H7 (cell line): Measurements from ENCODE around the gene CHRM1. TPM values are rescaled to one million over a fixed set of nuclear protein-coding genes. Genes with fewer than 3 reads are reported as not detected.
"Not testable (repeated sequence)": the region's sequence is repeated elsewhere in the genome, so short reads cannot be mapped to it uniquely, and the experiment has no call there.

ENCODE experiments used
- DNase-seq: peaks from one replicate; pipeline ENCODE4 v3.0.0; 2012
- H3K27me3 ChIP-seq: 2 replicates; pipeline ENCODE4 v1.6.0; 2011; ENCODE audit warnings: mild to moderate bottlenecking, low read length; ENCODE audit not compliant: control insufficient read depth, insufficient read depth
- H3K36me3 ChIP-seq: replicated peaks from 2 replicates; pipeline ENCODE4 v1.5.1; 2011; ENCODE audit warnings: low read length; ENCODE audit not compliant: control insufficient read depth, insufficient read depth
- H3K4me3 ChIP-seq: 2 replicates; pipeline ENCODE4 v1.5.1; 2011; ENCODE audit warnings: low read depth, mild to moderate bottlenecking, control low read depth, low read length, moderate library complexity; ENCODE audit not compliant: insufficient read depth
- total RNA-seq: library from RNA; depleted of rRNA; stranded (reverse); fragments of >200 nt; shearing (Covaris generic); gene quantifications from 2 replicates; pipeline ENCODE4 v1.2.3, GENCODE V29; 2014; rRNA removed

Gene CHRM1, protein sequence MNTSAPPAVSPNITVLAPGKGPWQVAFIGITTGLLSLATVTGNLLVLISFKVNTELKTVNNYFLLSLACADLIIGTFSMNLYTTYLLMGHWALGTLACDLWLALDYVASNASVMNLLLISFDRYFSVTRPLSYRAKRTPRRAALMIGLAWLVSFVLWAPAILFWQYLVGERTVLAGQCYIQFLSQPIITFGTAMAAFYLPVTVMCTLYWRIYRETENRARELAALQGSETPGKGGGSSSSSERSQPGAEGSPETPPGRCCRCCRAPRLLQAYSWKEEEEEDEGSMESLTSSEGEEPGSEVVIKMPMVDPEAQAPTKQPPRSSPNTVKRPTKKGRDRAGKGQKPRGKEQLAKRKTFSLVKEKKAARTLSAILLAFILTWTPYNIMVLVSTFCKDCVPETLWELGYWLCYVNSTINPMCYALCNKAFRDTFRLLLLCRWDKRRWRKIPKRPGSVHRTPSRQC
- total RNA-seq, result not detected in 2 replicates

GRCh38 chr11:62921201-62921572 is at the start of gene CHRM1:
TSS of gene CHRM1 (minus strand) at chr11:62921363. CDS start at chr11:62911100, 10,263 bp downstream.
- no peak for DNase-seq
- H3K27me3 ChIP-seq, result peaks cover 39% of the 10 kb centered on the region
- H3K36me3 ChIP-seq, result no peaks in the 10 kb centered on the region
- no peak within 1 kb of the TSS for H3K4me3 ChIP-seq

DNA sequence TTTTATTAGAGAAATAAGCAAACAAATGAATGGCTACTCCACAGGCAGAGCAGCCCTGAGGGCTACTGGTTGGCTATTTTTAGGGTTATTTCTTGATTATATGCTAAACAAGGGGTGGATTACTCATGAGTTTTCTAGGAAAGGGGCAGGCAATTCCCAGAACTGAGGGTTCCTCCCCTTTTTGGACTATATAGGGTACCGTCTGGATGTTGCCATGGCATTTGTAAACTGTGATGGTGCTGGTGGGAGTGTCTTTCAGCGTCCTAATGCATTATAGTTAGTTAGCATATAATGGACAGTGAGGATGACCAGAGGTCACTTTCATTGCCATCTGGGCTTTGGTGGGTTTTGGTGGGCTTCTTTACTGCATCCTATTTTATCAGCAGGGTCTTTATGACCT is 44.4 kb upstream of the CHRM1 start:
- DNase-seq, result no peak
- H3K4me3 ChIP-seq, result no peak overlapping the region

DNA sequence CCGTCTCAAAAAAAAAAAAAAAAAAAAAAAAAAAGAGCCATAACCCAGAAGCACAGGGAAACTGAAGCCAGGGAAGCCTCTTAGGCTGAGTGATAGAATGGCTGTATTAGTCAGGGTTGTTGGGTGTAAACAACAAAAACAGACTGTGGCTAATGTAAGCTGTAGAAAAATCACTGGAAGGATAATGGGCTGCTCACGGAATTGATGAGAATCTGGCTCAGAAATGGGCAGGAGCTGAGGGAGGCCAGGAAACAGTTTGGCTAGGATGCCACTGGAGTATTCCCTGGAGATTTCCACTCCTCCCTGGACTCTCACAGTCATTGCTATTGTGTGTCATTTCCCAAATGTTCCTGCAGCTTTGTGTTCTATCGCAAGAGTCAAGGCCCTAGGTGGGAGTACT is 41.2 kb upstream of the CHRM1 start:
- no peak overlapping the region for H3K4me3 ChIP-seq
- no peak for DNase-seq
- H3K36me3 ChIP-seq, result no peaks in the 10 kb centered on the region
- H3K27me3 ChIP-seq, result no peaks in the 10 kb centered on the region

More for the DNA sequence above, 44.4 kb upstream of the CHRM1 start:
- H3K27me3 ChIP-seq, result no peaks in the 10 kb centered on the region
- no peaks in the 10 kb centered on the region for H3K36me3 ChIP-seq

DNA sequence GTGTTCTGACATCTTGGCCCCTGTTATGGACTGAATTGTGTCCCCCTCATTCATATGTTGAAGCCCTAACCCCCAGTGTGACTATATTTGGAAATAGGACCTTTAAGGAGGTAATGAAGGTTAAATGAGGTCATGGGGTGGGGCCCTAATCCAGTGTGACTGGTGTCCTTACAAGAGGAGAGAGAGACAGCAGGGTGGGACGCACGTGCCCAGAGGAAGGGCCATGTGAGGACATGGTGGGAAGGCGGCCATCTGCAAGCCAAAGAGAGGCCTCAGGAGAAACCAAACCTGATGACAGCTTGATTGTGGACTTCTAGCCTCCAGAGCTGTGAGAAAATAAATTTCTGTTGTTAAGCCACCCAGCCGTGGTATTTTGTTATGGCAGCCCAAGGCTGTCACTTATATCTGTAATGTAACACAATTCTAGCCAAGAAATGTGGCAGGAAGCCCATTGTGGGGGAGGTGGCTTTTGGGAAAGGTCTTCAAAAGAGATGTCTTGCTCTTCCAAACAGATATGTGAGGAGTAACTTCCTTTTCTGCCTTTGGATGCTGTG is 39.9 kb upstream of the CHRM1 start:
- Histone ChIP-seq H3K27me3 (no peaks in the 10 kb centered on the region), H3K36me3 (no peaks in the 10 kb centered on the region), H3K4me3 (no peak overlapping the region)
- no peak for DNase-seq

DNA sequence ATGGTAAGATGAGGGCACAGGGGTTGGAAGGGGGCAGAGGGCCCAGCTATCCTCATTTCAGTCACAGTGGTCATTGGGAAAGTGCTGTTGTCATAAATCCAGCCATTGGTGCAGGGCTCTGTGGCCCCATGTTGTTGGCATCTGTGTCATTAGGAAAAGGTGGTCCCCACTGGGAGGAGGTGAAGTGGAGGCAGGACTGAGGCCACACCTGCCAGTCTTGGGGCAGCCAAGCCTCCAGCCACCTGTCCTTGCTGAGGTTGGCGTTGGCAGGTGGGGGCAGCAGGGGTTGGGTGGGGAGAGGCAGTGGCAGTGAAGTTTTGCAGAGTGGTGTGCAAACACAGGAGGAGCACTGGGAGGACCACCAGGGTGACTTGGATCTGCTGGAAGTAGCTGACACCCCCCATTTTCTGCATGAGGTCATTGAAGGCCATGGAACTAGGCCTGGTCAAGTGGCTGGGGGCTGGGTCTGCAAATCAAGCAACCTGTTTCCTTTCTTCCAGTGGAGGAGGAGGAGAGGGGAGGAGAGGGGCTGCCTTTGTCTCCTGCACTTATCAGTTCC is 38.3 kb upstream of the CHRM1 start:
- DNase-seq, result no peak
- no peaks in the 10 kb centered on the region for H3K36me3 ChIP-seq
- H3K4me3 ChIP-seq, result no peak overlapping the region
- no peaks in the 10 kb centered on the region for H3K27me3 ChIP-seq

DNA sequence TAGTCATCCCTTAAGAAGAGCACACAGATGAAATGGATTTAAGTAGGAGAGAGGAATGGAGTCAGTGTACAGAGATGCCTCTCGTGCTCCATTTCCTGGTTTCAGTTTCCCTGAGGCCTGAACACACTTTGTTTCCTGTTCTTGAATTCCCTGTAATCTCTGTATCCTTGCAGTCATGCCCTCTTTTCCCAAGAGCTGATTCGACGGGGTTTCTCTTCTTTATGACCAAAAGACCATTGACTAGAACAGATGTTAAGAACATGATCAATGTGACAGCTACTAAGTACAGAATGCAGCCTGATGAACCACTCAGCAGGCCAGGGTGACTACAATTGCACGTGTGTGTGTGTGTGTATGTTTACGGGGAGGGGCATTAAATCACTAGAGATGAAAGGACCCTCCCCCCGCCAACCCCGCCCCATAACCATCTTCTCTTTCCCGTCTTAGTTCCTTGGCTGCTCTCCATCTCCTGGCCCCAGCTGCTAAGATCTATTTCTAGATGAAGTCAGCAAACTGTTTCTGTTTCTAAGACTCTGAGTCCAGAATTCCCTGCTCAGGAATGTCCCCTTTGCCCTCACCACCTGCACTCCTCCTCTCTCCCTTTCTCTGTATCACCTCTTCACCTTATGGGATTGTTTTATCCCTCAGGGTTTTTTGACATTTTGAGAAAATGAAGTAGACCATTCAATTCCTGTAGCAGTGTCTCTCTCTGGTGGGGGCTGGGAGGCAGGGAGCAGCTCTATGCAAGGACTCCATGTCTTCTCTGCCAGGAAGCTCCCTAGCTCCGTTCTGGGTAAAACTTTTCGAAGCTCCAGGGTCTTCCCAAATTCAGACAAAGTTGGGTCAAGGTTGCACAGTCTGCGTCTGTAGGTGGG is 37.6 kb upstream of the CHRM1 start:
- DNase-seq, result no peak
- Histone ChIP-seq H3K4me3 (no peak overlapping the region), H3K36me3 (no peaks in the 10 kb centered on the region), H3K27me3 (no peaks in the 10 kb centered on the region)

DNA sequence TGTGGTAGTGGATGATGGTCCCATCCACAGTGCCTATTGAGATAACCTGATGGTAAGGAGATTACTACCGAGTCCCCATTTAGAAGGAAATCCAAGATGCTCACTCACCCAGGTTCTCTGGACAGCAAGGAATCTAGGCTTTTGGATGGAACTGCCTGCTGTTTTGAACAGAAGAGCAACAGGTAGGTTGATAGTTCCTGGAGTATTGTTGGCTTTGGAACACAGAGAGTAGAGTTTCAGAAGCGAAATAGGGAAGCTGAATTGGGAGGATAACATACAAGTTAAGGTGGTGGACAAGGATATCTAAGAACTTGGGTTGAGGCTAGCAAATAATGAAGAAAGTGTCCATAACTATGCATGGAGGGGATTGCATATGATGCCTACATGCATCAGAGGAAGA is 36.0 kb upstream of the CHRM1 start:
- no peak for DNase-seq

GRCh38 chr11:62954478-62954877 is 33.3 kb upstream of the CHRM1 start:
- H3K4me3 ChIP-seq, result no peak overlapping the region
- DNase-seq, result no peak
- no peaks in the 10 kb centered on the region for H3K27me3 ChIP-seq
- no peaks in the 10 kb centered on the region for H3K36me3 ChIP-seq

More for the DNA sequence above, 36.0 kb upstream of the CHRM1 start:
- Histone ChIP-seq H3K27me3 (no peaks in the 10 kb centered on the region), H3K36me3 (no peaks in the 10 kb centered on the region), H3K4me3 (no peak overlapping the region)

DNA sequence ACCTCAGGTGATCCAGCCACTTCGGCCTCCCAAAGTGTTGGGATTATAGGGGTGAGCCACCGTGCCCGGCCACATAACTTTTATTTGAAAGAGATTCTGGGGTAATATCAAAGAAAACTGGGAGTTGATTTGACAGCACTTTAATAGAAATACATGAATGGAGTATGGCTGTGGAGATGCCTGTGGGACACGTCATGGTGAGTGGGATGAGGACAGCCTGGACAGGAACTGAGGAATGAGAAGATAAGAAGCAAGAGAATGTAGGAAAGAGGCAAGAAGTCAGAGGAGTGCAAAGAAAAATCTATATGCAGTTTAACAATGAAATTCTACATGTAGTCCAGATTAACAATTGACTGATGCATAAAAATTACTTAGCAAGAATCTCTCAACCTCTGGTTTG is 32.6 kb upstream of the CHRM1 start:
- no peak for DNase-seq
- Histone ChIP-seq H3K4me3 (no peak overlapping the region), H3K36me3 (no peaks in the 10 kb centered on the region), H3K27me3 (no peaks in the 10 kb centered on the region)

- no peak overlapping the region for H3K4me3 ChIP-seq
- no peaks in the 10 kb centered on the region for H3K36me3 ChIP-seq
- H3K27me3 ChIP-seq, result no peaks in the 10 kb centered on the region
- no peak for DNase-seq
These were observed 27.7 kb upstream of the CHRM1 start for GRCh38 chr11:62948765-62949320.

- not testable (repeated sequence) for H3K27me3 ChIP-seq, H3K36me3 ChIP-seq, H3K4me3 ChIP-seq, DNase-seq
These were observed 24.4 kb upstream of the CHRM1 start for GRCh38 chr11:62945538-62945937.

DNA sequence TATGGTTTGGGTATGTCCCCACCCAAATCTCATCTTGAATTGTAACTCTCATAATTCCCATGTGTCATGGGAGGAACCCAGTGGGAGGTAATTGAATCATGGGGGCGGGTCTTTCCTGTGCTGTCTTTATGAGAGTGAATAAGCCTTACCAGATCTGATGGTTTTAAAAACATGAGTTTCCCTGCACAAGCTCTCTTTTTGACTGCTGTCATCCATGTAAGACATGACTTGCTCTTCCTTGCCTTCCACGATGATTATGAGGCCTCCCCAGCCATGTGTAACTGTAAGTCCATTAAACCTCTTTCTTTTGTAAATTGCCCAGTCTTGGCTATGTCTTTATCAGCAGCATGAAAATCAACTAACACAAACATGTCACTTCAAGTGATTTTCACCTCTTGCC is 16.4 kb upstream of the CHRM1 start:
- not testable (repeated sequence) for H3K36me3 ChIP-seq, H3K4me3 ChIP-seq, DNase-seq, H3K27me3 ChIP-seq

DNA sequence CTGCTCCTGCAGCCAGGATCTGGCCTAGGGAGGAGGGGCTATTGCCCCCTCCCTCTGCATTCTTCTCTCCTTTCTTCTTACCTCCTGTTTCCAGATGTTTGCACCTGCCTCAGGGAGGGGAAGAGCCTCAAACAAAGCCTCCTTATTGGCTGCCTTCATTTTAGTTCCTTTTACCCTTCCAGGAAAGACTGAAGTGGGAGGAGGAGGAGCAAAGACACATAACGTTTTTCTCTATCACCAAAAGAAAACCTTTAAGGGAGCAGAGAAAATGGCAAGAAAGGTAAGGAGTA is 13.3 kb upstream of the CHRM1 start:
- DNase-seq, result peak; percentile 55
- Histone ChIP-seq H3K27me3 (peaks cover 2% of the 10 kb centered on the region; the same call in 1 of the 2 replicates), H3K36me3 (no peaks in the 10 kb centered on the region), H3K4me3 (no peak overlapping the region)

DNA sequence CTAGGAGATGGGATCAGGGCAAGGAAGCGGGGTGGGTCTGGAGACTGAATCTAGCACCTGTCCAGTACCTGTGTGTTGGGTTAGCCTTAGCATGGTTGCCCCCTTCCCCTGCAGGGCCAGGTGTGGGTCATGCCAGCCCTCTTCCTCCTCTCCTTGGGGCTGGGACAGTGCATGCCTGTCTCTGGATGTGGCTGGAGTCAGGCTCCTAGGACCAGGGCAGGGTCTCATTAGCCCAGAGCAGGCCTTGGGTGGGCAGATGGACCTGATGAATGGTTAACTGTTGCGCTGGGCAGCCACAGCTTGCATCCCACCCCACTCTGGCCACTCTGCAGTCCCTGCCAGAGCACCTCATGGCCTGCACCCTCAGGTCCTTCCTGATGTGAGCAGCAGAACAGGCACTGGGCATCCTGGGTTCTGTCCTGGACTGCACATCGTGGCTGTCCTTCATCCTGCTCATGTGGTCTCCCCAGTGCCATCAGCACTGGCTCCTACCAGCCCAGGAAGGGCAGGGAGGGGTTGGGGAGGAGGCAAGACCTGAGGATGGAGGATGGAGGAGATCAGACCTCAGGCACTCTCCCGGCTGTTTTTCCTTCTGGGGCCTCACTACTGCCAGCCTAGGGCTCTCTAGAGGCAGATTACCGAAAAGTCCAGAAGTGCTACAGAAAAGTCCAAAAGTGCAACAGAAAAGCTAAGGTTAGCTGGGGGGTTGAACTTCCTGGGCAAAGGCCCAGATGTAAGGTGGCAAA is 12.8 kb upstream of the CHRM1 start:
- Histone ChIP-seq H3K4me3 (no peak overlapping the region), H3K27me3 (peaks cover 3% of the 10 kb centered on the region; the same call in 1 of the 2 replicates), H3K36me3 (no peaks in the 10 kb centered on the region)
- peak; percentile 8 for DNase-seq
